ENCODE data around the gene ZC3H15.
A peak's percentile ranks its signal among the peaks of the same experiment; 100 is the strongest.
"Not testable (repeated sequence)": the region's sequence is repeated elsewhere in the genome, so short reads cannot be mapped to it uniquely, and the experiment has no call there.

Gene ZC3H15

DNA sequence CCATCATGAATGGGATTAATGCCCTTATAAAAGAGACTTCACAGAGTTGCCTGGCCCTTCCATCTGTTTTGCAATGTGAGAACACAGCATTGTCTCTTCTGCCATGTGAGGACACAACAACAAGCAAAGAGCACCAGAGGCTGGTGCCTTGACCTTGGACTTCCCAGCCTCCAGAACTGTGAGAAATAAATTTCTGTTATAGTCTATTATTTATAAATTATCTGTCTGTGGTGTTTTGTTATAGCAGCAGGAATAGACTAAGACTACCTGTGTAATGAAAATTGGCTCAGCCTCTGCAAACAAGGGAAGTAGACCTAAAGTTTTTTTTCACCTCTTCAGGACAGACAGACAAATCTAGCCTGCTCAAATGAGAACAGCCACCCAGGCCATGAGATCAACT lies 19.3 kb upstream of the ZC3H15 start:
- H3K4me2 ChIP-seq (ENCODE audit: low read length): no peak overlapping the region
- no peaks in the 10 kb centered on the region for H3K4me1 ChIP-seq (ENCODE audit: control insufficient read depth, insufficient read depth, low read length)
- no peaks in the 10 kb centered on the region for H3K27me3 ChIP-seq (ENCODE audit: control insufficient read depth, insufficient read depth, low read length)
- H3K9me3 ChIP-seq (replicated peaks; ENCODE audit: low read length): no peaks in the 10 kb centered on the region
- H3K36me3 ChIP-seq (ENCODE audit: insufficient read depth, low read length): no peaks in the 10 kb centered on the region
- no peak overlapping the region for H3K9ac ChIP-seq (ENCODE audit: low read depth, low read length)
- H3K4me3 ChIP-seq (ENCODE audit: low read length): no peak overlapping the region

- H3K4me1 ChIP-seq (ENCODE audit: control insufficient read depth, insufficient read depth, low read length): no peaks in the 10 kb centered on the region
- no peak overlapping the region for H3K4me3 ChIP-seq (ENCODE audit: low read length)
- no peak overlapping the region for H3K4me2 ChIP-seq (ENCODE audit: low read length)
- H3K9ac ChIP-seq (ENCODE audit: low read depth, low read length): no peak overlapping the region
- no peaks in the 10 kb centered on the region for H3K9me3 ChIP-seq (replicated peaks; ENCODE audit: low read length)
- no peaks in the 10 kb centered on the region for H3K36me3 ChIP-seq (ENCODE audit: insufficient read depth, low read length)
- no peaks in the 10 kb centered on the region for H3K27me3 ChIP-seq (ENCODE audit: control insufficient read depth, insufficient read depth, low read length)
These were observed 18.6 kb upstream of the ZC3H15 start for GRCh38 chr2:186467421-186467820.

DNA sequence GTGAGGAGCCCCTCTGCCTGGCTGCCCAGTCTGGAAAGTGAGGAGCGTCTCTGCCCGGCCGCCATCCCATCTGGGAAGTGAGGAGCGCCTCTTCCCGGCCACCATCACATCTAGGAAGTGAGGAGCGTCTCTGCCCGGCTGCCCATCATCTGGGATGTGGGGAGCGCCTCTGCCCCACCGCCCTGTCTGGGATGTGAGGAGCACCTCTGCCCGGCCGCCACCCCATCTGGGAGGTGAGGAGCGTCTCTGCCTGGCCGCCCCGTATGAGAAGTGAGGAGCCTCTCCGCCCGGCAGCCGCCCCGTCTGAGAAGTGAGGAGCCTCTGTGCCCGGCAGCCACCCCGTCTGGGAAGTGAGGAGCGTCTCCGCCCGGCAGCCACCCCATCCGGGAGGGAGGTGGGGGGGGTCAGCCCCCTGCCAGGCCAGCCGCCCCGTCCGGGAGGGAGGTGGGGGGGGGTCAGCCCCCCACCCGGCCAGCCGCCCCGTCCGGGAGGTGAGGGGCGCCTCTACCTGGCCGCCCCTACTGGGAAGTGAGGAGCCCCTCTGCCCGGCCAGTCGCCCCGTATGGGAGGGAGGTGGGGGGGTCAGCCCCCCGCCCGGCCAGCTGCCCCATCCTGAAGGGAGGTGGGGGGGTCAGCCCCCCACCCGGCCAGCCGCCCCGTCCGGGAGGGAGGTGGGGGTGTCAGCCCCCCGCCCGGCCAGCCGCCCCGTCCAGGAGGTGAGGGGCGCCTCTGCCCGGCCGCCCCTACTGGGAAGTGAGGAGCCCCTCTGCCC lies 13.2 kb upstream of the ZC3H15 start:
- not testable (repeated sequence) for H3K9me3 ChIP-seq (replicated peaks; ENCODE audit: low read length); H3K9ac ChIP-seq (ENCODE audit: low read depth, low read length); H3K36me3 ChIP-seq (ENCODE audit: insufficient read depth, low read length); H3K4me1 ChIP-seq (ENCODE audit: control insufficient read depth, insufficient read depth, low read length); H3K27me3 ChIP-seq (ENCODE audit: control insufficient read depth, insufficient read depth, low read length); H3K4me3 ChIP-seq (ENCODE audit: low read length); H3K4me2 ChIP-seq (ENCODE audit: low read length)

GRCh38 chr2:186474239-186474638 lies 11.8 kb upstream of the ZC3H15 start:
- not testable (repeated sequence) for H3K9me3 ChIP-seq (replicated peaks; ENCODE audit: low read length); H3K9ac ChIP-seq (ENCODE audit: low read depth, low read length); H3K4me1 ChIP-seq (ENCODE audit: control insufficient read depth, insufficient read depth, low read length); H3K27me3 ChIP-seq (ENCODE audit: control insufficient read depth, insufficient read depth, low read length); H3K4me2 ChIP-seq (ENCODE audit: low read length); H3K4me3 ChIP-seq (ENCODE audit: low read length); H3K36me3 ChIP-seq (ENCODE audit: insufficient read depth, low read length)

DNA sequence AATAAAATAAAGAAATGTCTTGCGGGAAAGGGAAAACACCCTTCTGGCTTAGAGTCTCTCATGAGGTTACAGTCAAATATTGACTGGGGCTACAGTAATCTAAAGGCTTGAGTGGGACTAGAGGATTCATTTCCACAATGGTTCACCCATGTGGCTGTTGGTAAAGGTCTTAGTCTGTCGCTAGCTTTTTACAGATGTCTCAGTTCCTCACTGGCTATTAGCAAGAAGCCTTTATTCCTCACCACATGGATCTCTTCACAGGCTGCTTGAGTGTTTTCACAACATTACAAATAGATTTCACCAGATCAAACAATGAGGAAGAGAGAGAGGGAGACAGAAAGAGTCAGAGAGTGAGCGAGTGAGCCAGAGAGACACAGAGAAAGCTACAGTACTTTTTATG lies 8.3 kb upstream of the ZC3H15 start:
- no peaks in the 10 kb centered on the region for H3K9me3 ChIP-seq (replicated peaks; ENCODE audit: low read length)
- no peak overlapping the region for H3K9ac ChIP-seq (ENCODE audit: low read depth, low read length)
- H3K4me2 ChIP-seq (ENCODE audit: low read length): no peak overlapping the region
- no peak overlapping the region for H3K4me3 ChIP-seq (ENCODE audit: low read length)
- H3K36me3 ChIP-seq (ENCODE audit: insufficient read depth, low read length): no peaks in the 10 kb centered on the region
- no peaks in the 10 kb centered on the region for H3K27me3 ChIP-seq (ENCODE audit: control insufficient read depth, insufficient read depth, low read length)
- H3K4me1 ChIP-seq (ENCODE audit: control insufficient read depth, insufficient read depth, low read length): no peaks in the 10 kb centered on the region

DNA sequence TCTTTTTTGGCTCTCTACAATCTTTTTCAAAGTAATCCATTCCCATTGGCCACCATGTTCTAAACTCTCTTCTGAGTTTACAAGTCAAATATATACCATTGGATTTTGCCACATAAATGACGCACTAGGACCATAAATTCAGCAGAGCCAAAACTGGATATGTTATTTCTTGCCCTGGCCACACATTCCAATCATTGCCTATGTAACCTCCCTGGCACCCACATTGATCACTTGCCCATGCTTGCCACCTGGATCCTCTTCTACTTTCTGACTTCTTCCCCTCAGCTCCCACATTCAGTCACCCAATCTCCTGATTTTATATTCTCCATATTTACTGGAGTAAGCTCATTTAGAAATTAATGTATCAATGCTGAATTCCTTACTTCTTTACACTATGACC lies 5.1 kb upstream of the ZC3H15 start:
- Histone ChIP-seq H3K9me3 (replicated peaks; ENCODE audit: low read length) (no peaks in the 10 kb centered on the region), H3K4me2 (ENCODE audit: low read length) (no peak overlapping the region), H3K4me3 (ENCODE audit: low read length) (no peak overlapping the region), H3K36me3 (ENCODE audit: insufficient read depth, low read length) (no peaks in the 10 kb centered on the region), H3K27me3 (ENCODE audit: control insufficient read depth, insufficient read depth, low read length) (no peaks in the 10 kb centered on the region), H3K9ac (ENCODE audit: low read depth, low read length) (no peak overlapping the region), H3K4me1 (ENCODE audit: control insufficient read depth, insufficient read depth, low read length) (no peaks in the 10 kb centered on the region)

DNA sequence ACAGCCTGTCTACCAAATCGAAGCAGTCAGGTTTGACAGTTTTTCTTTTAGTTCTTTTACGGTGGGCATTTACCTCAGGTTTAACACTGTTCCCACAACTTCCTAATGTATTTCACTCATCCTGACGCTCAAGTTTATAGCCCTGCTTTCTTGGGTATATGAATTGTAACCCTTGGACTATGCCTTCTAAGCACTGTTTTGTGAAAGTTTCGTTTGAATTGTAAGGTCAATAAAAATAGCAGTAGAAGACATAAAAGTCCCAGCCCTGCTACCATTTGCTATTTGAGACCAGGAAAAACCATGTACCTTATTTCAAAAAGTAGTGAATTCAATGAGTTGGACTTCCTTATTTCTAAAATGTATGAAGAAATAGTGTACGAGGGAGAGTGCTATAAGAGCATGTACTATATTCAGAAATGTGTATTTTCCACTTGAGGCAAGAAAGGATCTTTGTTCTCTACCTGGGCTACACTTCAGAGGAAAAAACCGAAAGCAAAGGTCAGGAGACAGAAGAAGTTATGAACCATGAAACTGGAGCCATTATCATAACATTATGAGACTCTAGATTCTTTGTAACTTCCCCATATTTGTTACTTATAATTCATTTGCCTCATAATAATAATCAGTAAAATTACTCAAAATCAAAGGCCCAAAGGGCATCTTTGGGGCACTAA lies 1.9 kb upstream of the ZC3H15 start:
- Histone ChIP-seq H3K4me2 (ENCODE audit: low read length) (peak overlapping the region; percentile 83), H3K9ac (ENCODE audit: low read depth, low read length) (no peak overlapping the region), H3K27me3 (ENCODE audit: control insufficient read depth, insufficient read depth, low read length) (no peaks in the 10 kb centered on the region), H3K4me1 (ENCODE audit: control insufficient read depth, insufficient read depth, low read length) (peaks cover 18% of the 10 kb centered on the region), H3K4me3 (ENCODE audit: low read length) (no peak overlapping the region), H3K9me3 (replicated peaks; ENCODE audit: low read length) (no peaks in the 10 kb centered on the region), H3K36me3 (ENCODE audit: insufficient read depth, low read length) (no peaks in the 10 kb centered on the region)

DNA sequence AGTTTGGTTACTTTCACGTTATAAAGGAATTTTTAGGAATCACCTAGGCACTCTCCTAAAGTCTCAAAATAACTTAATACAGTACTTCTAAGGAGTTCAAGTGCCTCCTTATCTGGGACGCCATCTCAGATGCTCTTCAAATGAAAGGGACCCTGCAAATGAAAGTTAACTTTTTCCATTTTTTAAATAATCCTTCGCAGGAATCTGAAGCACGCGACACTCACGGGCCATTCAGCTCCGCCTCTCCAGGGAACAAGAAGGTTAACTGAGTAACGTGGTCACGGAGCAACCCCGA lies 537 bp upstream of the ZC3H15 start:
- no peaks in the 10 kb centered on the region for H3K36me3 ChIP-seq (ENCODE audit: insufficient read depth, low read length)
- peaks cover 18% of the 10 kb centered on the region for H3K4me1 ChIP-seq (ENCODE audit: control insufficient read depth, insufficient read depth, low read length)
- H3K4me2 ChIP-seq (ENCODE audit: low read length): peak overlapping the region; percentile 83
- peak overlapping the region; percentile 85 for H3K4me3 ChIP-seq (ENCODE audit: low read length)
- no peaks in the 10 kb centered on the region for H3K9me3 ChIP-seq (replicated peaks; ENCODE audit: low read length)
- no peaks in the 10 kb centered on the region for H3K27me3 ChIP-seq (ENCODE audit: control insufficient read depth, insufficient read depth, low read length)
- H3K9ac ChIP-seq (ENCODE audit: low read depth, low read length): peak overlapping the region; percentile 96

- Histone ChIP-seq H3K36me3 (ENCODE audit: insufficient read depth, low read length) (no peaks in the 10 kb centered on the region), H3K9me3 (replicated peaks; ENCODE audit: low read length) (no peaks in the 10 kb centered on the region), H3K4me2 (ENCODE audit: low read length) (peak overlapping the region; percentile 88), H3K4me1 (ENCODE audit: control insufficient read depth, insufficient read depth, low read length) (peaks cover 25% of the 10 kb centered on the region), H3K9ac (ENCODE audit: low read depth, low read length) (peak overlapping the region; percentile 96), H3K4me3 (ENCODE audit: low read length) (peak overlapping the region; percentile 85), H3K27me3 (ENCODE audit: control insufficient read depth, insufficient read depth, low read length) (no peaks in the 10 kb centered on the region)
These were observed 889 bp downstream of the ZC3H15 start for GRCh38 chr2:186486651-186487647.

DNA sequence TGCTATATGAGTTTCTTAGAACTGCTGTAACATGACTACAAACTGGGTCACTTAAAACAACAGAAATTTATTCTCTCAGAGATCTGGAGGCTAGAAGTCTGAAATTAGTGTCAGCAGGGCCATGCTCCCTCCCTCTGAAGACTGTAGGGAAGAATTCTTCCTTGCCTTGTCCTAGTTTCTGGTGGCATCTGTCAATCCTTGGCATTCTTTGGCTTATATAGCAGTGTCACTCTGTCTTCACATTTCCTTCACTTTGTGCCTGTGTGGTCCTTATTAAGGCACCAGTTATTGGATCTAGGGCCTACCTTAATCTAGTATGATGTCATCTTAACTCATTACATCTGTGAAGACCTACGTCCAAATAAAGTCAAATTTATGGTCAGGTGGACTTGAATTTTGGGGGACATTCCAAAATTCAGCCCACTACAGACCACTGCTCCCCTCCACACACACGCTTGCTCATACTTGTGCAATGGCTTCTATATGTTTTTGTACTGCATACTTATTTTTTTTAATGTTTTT lies 7.6 kb downstream of the ZC3H15 start:
- Histone ChIP-seq H3K4me2 (ENCODE audit: low read length) (no peak overlapping the region), H3K9me3 (replicated peaks; ENCODE audit: low read length) (no peaks in the 10 kb centered on the region), H3K4me1 (ENCODE audit: control insufficient read depth, insufficient read depth, low read length) (peaks cover 11% of the 10 kb centered on the region), H3K36me3 (ENCODE audit: insufficient read depth, low read length) (peaks cover 24% of the 10 kb centered on the region), H3K4me3 (ENCODE audit: low read length) (no peak overlapping the region), H3K27me3 (ENCODE audit: control insufficient read depth, insufficient read depth, low read length) (no peaks in the 10 kb centered on the region), H3K9ac (ENCODE audit: low read depth, low read length) (no peak overlapping the region)

DNA sequence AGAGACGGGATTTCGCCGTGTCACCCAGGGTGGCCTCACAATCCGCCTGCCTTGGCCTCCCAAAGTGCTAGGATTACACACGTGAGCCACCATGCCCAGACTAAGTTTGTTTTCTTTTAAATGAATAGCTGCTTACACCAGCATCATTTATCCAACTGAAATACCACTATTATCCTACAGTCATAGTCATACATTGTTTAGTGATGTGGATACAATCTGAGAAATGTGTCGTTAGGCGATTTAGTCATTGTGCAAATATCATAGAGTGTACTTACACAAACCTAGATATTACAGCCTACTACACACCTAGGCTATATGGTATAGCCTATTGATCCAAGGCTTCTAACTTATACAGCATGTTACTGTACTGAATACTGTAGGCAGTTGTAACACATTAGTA lies 10.3 kb downstream of the ZC3H15 start:
- no peak overlapping the region for H3K9ac ChIP-seq (ENCODE audit: low read depth, low read length)
- H3K27me3 ChIP-seq (ENCODE audit: control insufficient read depth, insufficient read depth, low read length): no peaks in the 10 kb centered on the region
- no peak overlapping the region for H3K4me3 ChIP-seq (ENCODE audit: low read length)
- H3K36me3 ChIP-seq (ENCODE audit: insufficient read depth, low read length): peaks cover 37% of the 10 kb centered on the region
- H3K4me1 ChIP-seq (ENCODE audit: control insufficient read depth, insufficient read depth, low read length): peaks cover 1% of the 10 kb centered on the region
- H3K4me2 ChIP-seq (ENCODE audit: low read length): no peak overlapping the region
- no peaks in the 10 kb centered on the region for H3K9me3 ChIP-seq (replicated peaks; ENCODE audit: low read length)
